HEK293 (cell line): ENCODE measurements around the gene SH3BP4.

Experiments
- CTCF ChIP-seq: fragments of 450-650 bp; formaldehyde crosslinking; IDR thresholded peaks from 2 replicates; pipeline ENCODE4 v1.5.1; 2016; ENCODE audit warnings: missing biosample characterization, missing genetic modification characterization
- ZNF132 ChIP-seq: fragments of 450-650 bp; formaldehyde crosslinking; IDR thresholded peaks from 2 replicates; pipeline ENCODE4 v1.5.1; 2017; ENCODE audit warnings: missing biosample characterization, missing genetic modification characterization, borderline replicate concordance
- ZNF335 ChIP-seq: fragments of 450-650 bp; formaldehyde crosslinking; conservative IDR thresholded peaks from 2 replicates; pipeline ENCODE4 v1.5.1; 2016; ENCODE audit warnings: missing biosample characterization, missing genetic modification characterization
- ZNF350 ChIP-seq: fragments of 450-650 bp; formaldehyde crosslinking; IDR thresholded peaks from 2 replicates; pipeline ENCODE4 v1.5.0; 2017; ENCODE audit warnings: missing biosample characterization, mild to moderate bottlenecking, missing genetic modification characterization
- ZNF580 ChIP-seq: fragments of 450-650 bp; formaldehyde crosslinking; IDR thresholded peaks from 2 replicates; pipeline ENCODE4 v1.5.1; 2016; ENCODE audit warnings: missing biosample characterization, missing genetic modification characterization
- ZNF785 ChIP-seq: fragments of 450-650 bp; formaldehyde crosslinking; IDR thresholded peaks from 2 replicates; pipeline ENCODE4 v1.5.1; 2016; ENCODE audit warnings: missing biosample characterization, missing genetic modification characterization
- ZSCAN5A ChIP-seq: fragments of 450-650 bp; formaldehyde crosslinking; IDR thresholded peaks from 2 replicates; pipeline ENCODE4 v1.5.1; 2016; ENCODE audit warnings: missing biosample characterization, missing genetic modification characterization

GRCh38 chr2:234982096-234982834, 30.4 kb downstream of the SH3BP4 start:
- TF ChIP-seq ZNF785 (tag by site-specific recombination) (no peak), CTCF (no peak), ZNF132 (tag by site-specific recombination) (no peak), ZNF350 (no peak), ZSCAN5A (no peak), ZNF335 (tag by site-specific recombination) (no peak), ZNF580 (tag by site-specific recombination) (no peak)
